Mesenchymal stem cell (in vitro differentiated cells and primary cell): ENCODE results near the gene CEP83.
"Not testable (repeated sequence)": the region's sequence is repeated elsewhere in the genome, so short reads cannot be mapped to it uniquely, and the experiment has no call there.

Source experiments
- DNase-seq: peaks from one replicate; pipeline ENCODE4 v3.0.0-alpha.2; 2013
- H2AFZ ChIP-seq: one replicate; pipeline ENCODE4 v1.6.1; 2013; ENCODE audit warnings: low read depth, mild to moderate bottlenecking, control low read depth, inconsistent platforms, low read length, moderate library complexity
- H2AK5ac ChIP-seq: 2 replicates; pipeline ENCODE4 v1.6.1; 2013; ENCODE audit warnings: low read length, moderate library complexity, mild to moderate bottlenecking, inconsistent platforms; ENCODE audit not compliant: severe bottlenecking
- H2BK120ac ChIP-seq: one replicate; pipeline ENCODE4 v1.6.1; 2013; ENCODE audit warnings: low read depth, mild to moderate bottlenecking, inconsistent platforms, low read length, moderate library complexity
- H2BK12ac ChIP-seq, 2 experiments: one replicate each; pipeline ENCODE4 v1.6.1; 2013; ENCODE audit warnings: inconsistent platforms in 2 of 2, low read length in 2 of 2, mild to moderate bottlenecking in 2 of 2, moderate library complexity in 2 of 2, control low read depth in 1 of 2
- H2BK15ac ChIP-seq: one replicate; pipeline ENCODE4 v1.6.1; 2013; ENCODE audit warnings: mild to moderate bottlenecking, low read depth, inconsistent platforms; ENCODE audit not compliant: poor library complexity, severe bottlenecking
- H2BK5ac ChIP-seq: 2 replicates; pipeline ENCODE4 v1.6.1; 2013; ENCODE audit warnings: low read depth, mild to moderate bottlenecking, low read length, control low read depth, inconsistent platforms; ENCODE audit not compliant: poor library complexity, severe bottlenecking
- H3K14ac ChIP-seq, 2 experiments: one replicate each; pipeline ENCODE4 v1.6.1; 2013; ENCODE audit warnings: inconsistent platforms in 2 of 2, low read length in 2 of 2, control low read depth in 1 of 2, mild to moderate bottlenecking in 1 of 2, moderate library complexity in 1 of 2
- H3K18ac ChIP-seq, 2 experiments: one replicate each; pipeline ENCODE4 v1.6.1; 2013; ENCODE audit warnings: inconsistent platforms in 2 of 2, low read length in 2 of 2, control low read depth in 1 of 2, low read depth in 1 of 2, mild to moderate bottlenecking in 1 of 2
- H3K23ac ChIP-seq, 2 experiments: one replicate each; pipeline ENCODE4 v1.6.1; 2013; ENCODE audit warnings: inconsistent platforms in 2 of 2, low read length in 2 of 2, mild to moderate bottlenecking in 2 of 2, moderate library complexity in 2 of 2, control low read depth in 1 of 2
- H3K27ac ChIP-seq: 2 replicates; pipeline ENCODE4 v1.5.1; 2013; ENCODE audit warnings: mild to moderate bottlenecking, moderate library complexity, low read length, control low read depth, inconsistent platforms; ENCODE audit not compliant: poor library complexity, severe bottlenecking
- H3K27me3 ChIP-seq, 2 experiments: 2 replicates each; pipeline versions ENCODE4 v1.6.1 to v1.7.0; 2013; ENCODE audit warnings: low read length in 2 of 2, mild to moderate bottlenecking in 2 of 2, moderate library complexity in 2 of 2, control low read depth in 1 of 2, inconsistent platforms in 1 of 2; ENCODE audit not compliant: control insufficient read depth in 1 of 2, insufficient read depth in 1 of 2
- H3K36me3 ChIP-seq, 2 experiments: 2 replicates each; pipeline versions ENCODE4 v1.6.1 to v1.7.0; 2013; ENCODE audit warnings: low read length in 2 of 2, control low read depth in 1 of 2, inconsistent platforms in 1 of 2, low read depth in 1 of 2, mild to moderate bottlenecking in 1 of 2; ENCODE audit not compliant: insufficient read depth in 2 of 2, control insufficient read depth in 1 of 2
- H3K4ac ChIP-seq, 2 experiments: one replicate each; pipeline ENCODE4 v1.6.1; 2013; ENCODE audit warnings: inconsistent platforms in 2 of 2, low read length in 2 of 2, mild to moderate bottlenecking in 2 of 2, moderate library complexity in 2 of 2, control low read depth in 1 of 2, low read depth in 1 of 2
- H3K4me1 ChIP-seq: 2 replicates; pipeline ENCODE4 v1.6.1; 2013; ENCODE audit warnings: low read depth, low read length, control low read depth; ENCODE audit not compliant: control insufficient read depth, insufficient read depth
- H3K4me2 ChIP-seq: 2 replicates; pipeline ENCODE4 v1.6.1; 2013; ENCODE audit warnings: low read length, mild to moderate bottlenecking, inconsistent platforms; ENCODE audit not compliant: poor library complexity, severe bottlenecking
- H3K4me3 ChIP-seq, 2 experiments: 2 replicates each; pipeline versions ENCODE4 v1.5.1 to v1.7.0; 2013; ENCODE audit warnings: low read length in 2 of 2, mild to moderate bottlenecking in 2 of 2, control low read depth in 1 of 2, low read depth in 1 of 2; ENCODE audit not compliant: insufficient read depth in 1 of 2
- H3K79me1 ChIP-seq: replicated peaks from 2 replicates; pipeline ENCODE4 v1.6.1; 2013; ENCODE audit warnings: mild to moderate bottlenecking, control low read depth, low read length, inconsistent platforms; ENCODE audit not compliant: poor library complexity, severe bottlenecking
- H3K9ac ChIP-seq: 2 replicates; pipeline ENCODE4 v1.7.0; 2013; ENCODE audit warnings: mild to moderate bottlenecking, low read length, moderate library complexity
- H3K9me3 ChIP-seq: 2 replicates; pipeline ENCODE4 v1.7.0; 2013; ENCODE audit warnings: mild to moderate bottlenecking, low read length; ENCODE audit not compliant: control insufficient read depth
- H4K8ac ChIP-seq: one replicate; pipeline ENCODE4 v1.6.1; 2013; ENCODE audit warnings: inconsistent platforms, mild to moderate bottlenecking, low read length, moderate library complexity
- H4K91ac ChIP-seq: one replicate; pipeline ENCODE4 v1.6.1; 2013; ENCODE audit warnings: mild to moderate bottlenecking, low read length, inconsistent platforms
- WGBS: methylation state at CpG from one replicate; pipeline ENCODE4 v1.1.7; 2013; ENCODE audit warnings: mixed read lengths; 5-methylcytosine and 5-hydroxymethylcytosine counted together

Gene CEP83

GRCh38 chr12:94457311-94457710 is 2.4 kb downstream of the CEP83 start:
- Histone ChIP-seq H3K23ac (no peak overlapping the region), H4K8ac (no peak overlapping the region), H4K91ac (no peak overlapping the region), H3K36me3 (peaks cover 0 to 3% of the 10 kb centered on the region in 2 experiments), H2BK15ac (no peak overlapping the region), H3K9me3 (no peaks in the 10 kb centered on the region), H3K79me1 (peaks cover 10% of the 10 kb centered on the region), H3K14ac (no peak overlapping the region), H3K4me1 (no peaks in the 10 kb centered on the region), H2BK120ac (no peak overlapping the region), H3K27ac (no peak overlapping the region), H2BK12ac (no peak overlapping the region), H3K27me3 (no peaks in the 10 kb centered on the region), H2BK5ac (no peak overlapping the region), H3K9ac (no peak overlapping the region), H2AK5ac (no peak overlapping the region), H3K18ac (no peak overlapping the region), H3K4ac (no peak overlapping the region), H3K4me3 (no peak overlapping the region), H3K4me2 (no peak overlapping the region), H2AFZ (no peak overlapping the region)
- no CpG with 5 or more reads among the region's 1 CpG for WGBS
- no peak for DNase-seq

GRCh38 chr12:94454318-94454717 is 5.3 kb downstream of the CEP83 start:
- H3K27me3 ChIP-seq, H2AK5ac ChIP-seq, H3K4me1 ChIP-seq, H2AFZ ChIP-seq, H4K91ac ChIP-seq, H2BK5ac ChIP-seq, H3K18ac ChIP-seq, H2BK15ac ChIP-seq, H3K27ac ChIP-seq, H3K36me3 ChIP-seq, DNase-seq, H3K23ac ChIP-seq, H3K14ac ChIP-seq, H3K9ac ChIP-seq, H2BK12ac ChIP-seq, H4K8ac ChIP-seq, H3K4me2 ChIP-seq, H3K4me3 ChIP-seq, H2BK120ac ChIP-seq, H3K4ac ChIP-seq, H3K9me3 ChIP-seq: not testable (repeated sequence)
- H3K79me1 ChIP-seq = peaks cover 12% of the 10 kb centered on the region
- WGBS = 98% methylated on average over 7 of the region's 7 CpGs

DNA sequence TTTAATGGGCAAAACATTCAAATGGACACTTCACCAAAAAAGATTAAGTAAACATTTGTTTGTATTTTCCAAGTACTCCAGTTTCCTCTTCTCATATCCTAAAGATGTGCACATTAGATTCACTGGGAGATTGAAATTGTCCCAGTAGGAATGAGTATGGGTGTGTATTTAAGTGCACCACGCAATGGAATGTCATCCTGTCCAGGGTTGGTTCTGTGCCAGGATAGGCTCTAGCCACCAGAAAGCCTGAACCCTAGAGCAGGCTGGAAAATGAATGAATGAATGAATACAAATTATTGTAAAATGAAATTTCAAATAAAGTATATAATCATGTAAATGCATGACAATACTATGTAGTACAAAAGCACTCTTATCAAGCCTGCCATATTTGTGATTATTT is 14.0 kb downstream of the CEP83 start:
- Histone ChIP-seq H3K9me3 (peaks cover 3% of the 10 kb centered on the region), H3K27me3 (no peaks in the 10 kb centered on the region), H2BK15ac (no peak overlapping the region), H4K91ac (no peak overlapping the region), H2BK12ac (no peak overlapping the region), H2AFZ (no peak overlapping the region), H2BK120ac (no peak overlapping the region), H3K4me1 (no peaks in the 10 kb centered on the region), H3K4me2 (no peak overlapping the region), H3K23ac (no peak overlapping the region), H3K36me3 (no peaks in the 10 kb centered on the region), H4K8ac (no peak overlapping the region), H3K4me3 (no peak overlapping the region), H2AK5ac (no peak overlapping the region), H2BK5ac (no peak overlapping the region), H3K14ac (no peak overlapping the region), H3K9ac (no peak overlapping the region), H3K4ac (no peak overlapping the region), H3K79me1 (peaks cover 16% of the 10 kb centered on the region), H3K18ac (no peak overlapping the region), H3K27ac (no peak overlapping the region)
- no peak for DNase-seq
- WGBS = 69% methylated on average over 1 of the region's 1 CpG

GRCh38 chr12:94437303-94437702 is 22.4 kb downstream of the CEP83 start:
- H2BK15ac ChIP-seq = no peak overlapping the region

More at GRCh38 chr12:94437303-94437702, 22.4 kb downstream of the CEP83 start:
- H3K4me1 ChIP-seq = no peaks in the 10 kb centered on the region
- H3K4me2 ChIP-seq = no peak overlapping the region
- H4K91ac ChIP-seq = no peak overlapping the region
- H2AK5ac ChIP-seq = no peak overlapping the region
- H2BK12ac ChIP-seq = no peak overlapping the region
- H3K9ac ChIP-seq = no peak overlapping the region
- H3K27me3 ChIP-seq = no peaks in the 10 kb centered on the region
- H2BK5ac ChIP-seq = no peak overlapping the region
- H3K27ac ChIP-seq = no peak overlapping the region
- H3K4ac ChIP-seq = no peak overlapping the region
- peaks cover 4% of the 10 kb centered on the region for H3K9me3 ChIP-seq
- H2BK120ac ChIP-seq = no peak overlapping the region
- H3K23ac ChIP-seq = no peak overlapping the region
- H3K79me1 ChIP-seq = peaks cover 14% of the 10 kb centered on the region
- no peak overlapping the region for H3K4me3 ChIP-seq
- 93% methylated on average over 1 of the region's 1 CpG for WGBS
- no peak overlapping the region for H3K14ac ChIP-seq
- H3K36me3 ChIP-seq = no peaks in the 10 kb centered on the region
- H4K8ac ChIP-seq = no peak overlapping the region
- no peak for DNase-seq
- H2AFZ ChIP-seq = no peak overlapping the region
- H3K18ac ChIP-seq = no peak overlapping the region
